AG09309 (cell line): ENCODE results near the gene PLXNA4.

Source experiments
- DNase-seq: peaks from one replicate; pipeline ENCODE4 v3.0.0-alpha.2; 2010; ENCODE audit warnings: low read depth
- H3K4me3 ChIP-seq: 2 replicates; pipeline ENCODE4 v1.5.1; 2011; ENCODE audit warnings: mild to moderate bottlenecking, low read depth, low read length, moderate library complexity; ENCODE audit not compliant: control insufficient read depth
- CTCF ChIP-seq: IDR thresholded peaks from 2 replicates; pipeline ENCODE4 v1.5.1; 2011; ENCODE audit warnings: mild to moderate bottlenecking, low read depth, low read length, inconsistent platforms; ENCODE audit not compliant: insufficient read depth, control insufficient read depth; ENCODE audit errors: missing control alignments

Gene PLXNA4

GRCh38 chr7:132441935-132442334 is 134.3 kb downstream of the PLXNA4 start:
- DNase-seq, result no peak
- H3K4me3 ChIP-seq, result no peak overlapping the region
- no peak for TF ChIP-seq CTCF

DNA sequence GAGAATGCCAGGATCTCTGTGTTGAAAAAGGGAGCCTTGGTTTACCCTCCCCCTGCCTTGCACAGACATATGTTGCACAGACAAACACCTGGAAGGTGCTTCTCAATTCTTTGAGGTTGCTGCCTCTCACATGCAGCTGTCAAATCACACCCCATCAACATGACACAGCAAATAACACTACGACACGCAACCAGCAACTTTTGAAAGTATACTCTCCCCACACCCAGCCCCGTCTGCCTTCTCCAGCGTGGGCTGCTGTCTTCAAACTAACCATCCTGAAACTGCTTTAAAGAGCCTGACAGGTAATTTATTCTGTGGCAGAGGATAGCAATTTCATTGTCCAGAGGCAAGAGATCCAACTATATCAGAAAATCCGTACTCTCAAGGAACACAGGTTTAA is 136.1 kb downstream of the PLXNA4 start:
- no peak overlapping the region for H3K4me3 ChIP-seq
- no peak for DNase-seq
- no peak for TF ChIP-seq CTCF

- no peak overlapping the region for H3K4me3 ChIP-seq
- no peak for DNase-seq
- TF ChIP-seq CTCF, result no peak
These were observed 137.3 kb downstream of the PLXNA4 start for GRCh38 chr7:132438926-132439325.

DNA sequence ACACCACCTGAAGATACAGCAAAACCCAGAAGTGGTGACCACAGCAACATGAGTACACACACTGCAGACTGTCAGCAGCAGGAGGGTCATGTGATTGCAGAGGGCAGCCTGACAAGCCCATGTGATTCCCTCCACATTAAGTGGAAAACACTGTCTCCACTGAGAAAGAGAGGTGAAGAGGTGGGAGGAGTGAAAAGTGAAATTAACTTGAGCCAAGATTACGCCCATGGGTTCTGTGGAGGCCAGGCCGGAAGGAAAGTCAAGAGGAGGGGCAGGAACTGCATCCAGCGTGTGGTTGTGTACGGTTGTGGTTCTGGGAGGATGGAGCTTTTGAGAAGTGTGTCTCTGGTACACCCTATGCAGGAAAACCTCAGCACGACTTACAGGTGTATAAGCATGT is 138.5 kb downstream of the PLXNA4 start:
- DNase-seq, result no peak
- no peak overlapping the region for H3K4me3 ChIP-seq
- no peak for TF ChIP-seq CTCF

GRCh38 chr7:132436121-132436520 is 140.1 kb downstream of the PLXNA4 start:
- no peak for TF ChIP-seq CTCF
- no peak overlapping the region for H3K4me3 ChIP-seq
- no peak for DNase-seq

DNA sequence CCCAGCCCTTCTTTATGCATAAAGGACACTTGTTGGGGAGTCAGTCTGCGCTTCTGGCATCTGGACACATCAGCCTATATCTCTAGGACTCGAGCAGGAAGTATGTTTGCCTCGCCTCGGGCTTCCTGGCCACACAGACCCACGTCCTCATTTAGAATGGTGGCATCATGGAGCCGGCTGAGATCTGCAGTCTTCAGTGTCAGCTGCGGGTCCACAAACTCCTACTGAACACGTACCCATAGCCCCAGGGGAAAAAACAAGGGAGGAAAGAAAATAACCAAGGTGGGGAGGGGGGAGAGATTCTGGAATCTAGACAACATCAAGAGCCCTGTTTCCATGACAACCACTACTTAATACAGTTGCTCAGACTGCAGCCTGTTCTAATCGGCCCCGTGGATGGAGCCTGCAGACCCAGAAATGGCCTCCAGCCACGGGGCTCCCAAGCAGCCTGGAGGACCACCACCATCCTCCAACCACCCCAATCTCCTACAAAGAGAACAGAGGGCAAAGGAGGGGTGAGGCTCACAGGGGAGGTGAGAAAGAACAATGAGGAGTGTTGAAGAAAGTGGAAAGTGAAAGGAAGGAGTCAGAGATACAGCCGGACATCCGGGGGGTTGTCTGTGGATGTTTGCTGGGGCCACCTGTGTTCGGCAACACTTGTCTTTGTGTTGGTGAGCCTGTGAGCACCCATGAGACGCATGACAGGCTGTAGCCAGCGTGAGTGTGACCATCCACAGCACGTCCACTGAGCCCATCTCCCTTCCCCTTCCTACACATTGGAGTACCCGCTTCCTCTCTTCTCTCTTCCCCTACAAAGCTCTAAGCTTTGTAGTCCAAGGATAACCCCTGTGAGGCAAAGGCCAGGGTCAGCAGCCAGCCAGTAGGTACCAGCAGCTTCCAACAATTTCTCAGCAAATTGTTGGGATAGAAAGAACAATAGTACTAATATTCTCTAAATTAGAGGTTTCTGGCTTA is 141.0 kb downstream of the PLXNA4 start:
- no peak overlapping the region for H3K4me3 ChIP-seq
- no peak for TF ChIP-seq CTCF
- no peak for DNase-seq
